ENCODE data around the gene MAST4. TPM values are rescaled to one million over a fixed set of nuclear protein-coding genes. Genes with fewer than 3 reads are reported as not detected.

Gene MAST4
- total RNA-seq, 1 donor from 2014 or later, result 38.3 TPM

GRCh38 chr5:67002832-67003684 is 406.9 kb downstream of the MAST4 start:
- DNase-seq, result no peak

- DNase-seq, result no peak
Observed at GRCh38 chr5:67003685-67003934, 407.4 kb downstream of the MAST4 start.

- DNase-seq, result peak; percentile 99
Observed at GRCh38 chr5:67003935-67004729, 407.9 kb downstream of the MAST4 start.

- peak; percentile 38 for DNase-seq
Observed at GRCh38 chr5:67004730-67005350, 408.6 kb downstream of the MAST4 start.

GRCh38 chr5:67005737-67006499 is 409.7 kb downstream of the MAST4 start:
- no peak for DNase-seq

- DNase-seq, result no peak
Observed at GRCh38 chr5:67006500-67006848, 410.3 kb downstream of the MAST4 start.

- no peak for DNase-seq
Observed at GRCh38 chr5:67009028-67009427, 412.8 kb downstream of the MAST4 start.

GRCh38 chr5:67010684-67011409 is 414.7 kb downstream of the MAST4 start:
- DNase-seq, result peak; percentile 91

GRCh38 chr5:67011422-67011821 is 415.2 kb downstream of the MAST4 start:
- no peak for DNase-seq

- peak; percentile 28 for DNase-seq
Observed at GRCh38 chr5:67012171-67012570, 416.0 kb downstream of the MAST4 start.

- DNase-seq, result peak; percentile 72
Observed at GRCh38 chr5:67013719-67014118, 417.5 kb downstream of the MAST4 start.

GRCh38 chr5:67014191-67014590 is 418.0 kb downstream of the MAST4 start:
- peak; percentile 49 for DNase-seq

- peak; percentile 93 for DNase-seq
Observed at GRCh38 chr5:67014957-67015400, 418.8 kb downstream of the MAST4 start.

- peak; percentile 89 for DNase-seq
Observed at GRCh38 chr5:67015541-67016191, 419.5 kb downstream of the MAST4 start.

- DNase-seq, result no peak
Observed at GRCh38 chr5:67019065-67019845, 423.1 kb downstream of the MAST4 start.

GRCh38 chr5:67020096-67020615 is 424.0 kb downstream of the MAST4 start:
- no peak for DNase-seq

- no peak for DNase-seq
Observed at GRCh38 chr5:67021031-67021430, 424.8 kb downstream of the MAST4 start.

- no peak for DNase-seq
Observed at GRCh38 chr5:67021521-67021920, 425.3 kb downstream of the MAST4 start.

GRCh38 chr5:67021962-67022361 is 425.8 kb downstream of the MAST4 start:
- DNase-seq, result no peak

- DNase-seq, result no peak
Observed at GRCh38 chr5:67025457-67025856, 429.3 kb downstream of the MAST4 start.

- DNase-seq, result no peak
Observed at GRCh38 chr5:67026278-67026677, 430.1 kb downstream of the MAST4 start.
